NCI-H146 (cell line): ENCODE data around the gene VAV3.

Source experiments
- DNase-seq: peaks from one replicate; lab custom pipeline; 2025; lab: John Stamatoyannopoulos, UW

The VAV3 gene

DNA sequence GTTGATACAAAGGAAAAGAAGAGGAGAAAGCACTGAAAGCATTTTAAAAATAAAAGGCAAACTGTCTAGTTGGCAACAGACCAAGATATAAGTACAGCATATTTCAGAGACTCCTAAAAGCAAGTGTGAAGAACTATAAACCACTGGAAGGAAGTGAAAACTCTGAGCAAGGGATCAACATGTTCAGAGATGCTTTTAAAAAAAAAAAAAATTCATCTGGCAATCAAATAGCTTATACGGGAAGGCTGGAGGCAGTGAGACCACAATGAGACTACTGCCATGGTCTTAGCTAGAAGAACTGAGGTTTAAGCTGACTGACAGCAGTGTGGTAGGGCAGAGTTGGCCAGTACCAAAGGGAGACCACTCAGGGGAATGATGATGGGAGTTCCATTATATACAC lies 124.3 kb downstream of the VAV3 start:
- no peak for DNase-seq

DNA sequence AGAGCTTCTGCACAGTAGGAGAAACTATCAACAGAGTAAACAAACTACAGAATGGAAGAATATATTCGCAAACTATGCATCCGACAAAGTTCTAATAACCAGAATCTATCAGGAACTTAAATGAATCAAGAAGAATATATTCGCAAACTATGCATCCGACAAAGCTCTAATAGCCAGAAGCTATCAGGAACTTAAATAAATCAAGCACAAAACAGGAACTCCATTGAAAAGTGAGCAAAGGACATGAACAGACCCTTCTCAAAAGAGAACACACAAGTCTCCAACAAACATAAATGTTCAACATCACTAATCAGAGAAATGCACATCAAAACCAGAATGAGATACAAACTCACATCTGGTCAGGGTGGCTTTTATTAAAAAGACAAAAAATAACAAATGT lies 126.9 kb downstream of the VAV3 start:
- DNase-seq, result no peak

DNA sequence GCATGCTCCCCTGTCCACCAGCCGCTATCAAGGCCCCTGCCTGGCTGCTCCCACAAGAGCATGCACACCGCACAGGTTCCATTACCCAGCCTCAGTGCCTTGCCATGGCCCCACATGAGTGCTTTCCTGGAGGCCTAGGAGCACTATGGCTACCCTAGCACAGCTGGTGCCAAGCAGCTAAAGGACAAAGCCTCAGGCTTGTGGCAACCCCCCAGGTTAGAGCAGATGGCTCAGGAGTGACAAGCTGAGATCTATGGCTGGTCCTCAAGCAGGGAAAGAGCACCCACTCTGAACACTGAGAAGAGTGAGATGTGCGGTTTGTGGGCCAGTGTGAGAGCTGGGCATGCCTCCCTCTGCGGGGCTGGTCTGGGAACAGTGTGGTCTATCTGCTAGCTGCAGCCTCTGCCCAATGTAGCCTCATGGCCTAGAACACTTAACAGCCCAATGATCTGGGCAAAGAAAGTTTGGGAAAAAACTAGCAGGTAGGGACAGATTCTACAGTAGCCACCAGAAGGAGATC lies 129.8 kb downstream of the VAV3 start:
- DNase-seq, result no peak

DNA sequence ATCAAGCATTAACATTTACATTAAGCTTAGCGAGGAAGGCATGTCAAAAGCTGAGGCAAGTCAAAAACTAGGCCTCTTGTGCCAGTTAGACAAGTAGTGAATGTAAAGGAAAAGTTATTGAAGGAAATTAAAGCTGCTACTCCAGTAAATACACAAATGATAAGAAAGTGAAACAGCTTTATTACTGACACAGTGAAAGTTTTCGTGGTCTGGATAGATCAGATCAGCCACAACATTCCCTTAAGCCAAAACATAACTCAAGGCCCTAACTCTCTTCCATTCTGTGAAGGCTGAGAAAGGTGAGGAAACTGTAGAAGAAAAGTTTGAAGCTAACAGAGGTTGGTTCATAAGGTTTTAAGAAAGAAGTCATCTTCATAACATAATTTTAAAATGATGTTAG lies 131.9 kb downstream of the VAV3 start:
- no peak for DNase-seq

DNA sequence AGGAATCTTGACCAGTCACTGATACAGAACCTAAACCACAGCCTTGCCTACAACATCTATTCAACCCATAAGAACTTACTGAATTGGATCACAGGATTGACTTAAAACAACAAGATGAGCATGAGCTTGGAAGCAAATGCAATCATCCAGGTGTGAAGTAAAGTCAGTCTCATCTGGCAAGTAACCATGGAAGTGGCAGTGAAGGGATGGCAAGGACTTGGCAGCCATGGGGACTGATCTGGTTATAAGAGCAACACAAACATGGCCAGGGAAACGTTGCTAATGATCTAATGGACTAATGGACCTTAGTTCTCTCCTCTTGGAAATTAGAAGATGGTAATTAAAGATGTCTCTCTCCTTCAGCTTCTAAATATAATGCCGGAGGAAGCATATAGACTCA lies 133.1 kb downstream of the VAV3 start:
- no peak for DNase-seq

DNA sequence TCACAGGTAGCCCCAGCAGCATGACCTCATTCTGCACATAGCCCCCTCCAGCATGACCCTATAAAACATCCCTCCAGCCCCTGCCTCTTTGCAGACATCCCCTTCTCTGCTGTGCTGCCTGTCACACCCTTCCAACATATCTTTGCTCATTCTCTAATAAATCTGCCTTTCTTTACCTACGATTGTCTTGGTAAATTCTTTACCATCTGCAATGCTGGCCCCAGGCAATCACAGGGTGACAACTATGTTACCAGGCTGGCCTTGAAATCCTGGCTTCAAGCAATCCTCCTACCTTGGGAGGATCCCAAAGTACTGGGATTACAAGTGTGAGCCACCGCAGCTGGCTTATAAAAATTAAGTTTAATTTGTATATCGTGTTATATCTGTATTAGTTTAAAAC lies 134.5 kb downstream of the VAV3 start:
- DNase-seq, result no peak

DNA sequence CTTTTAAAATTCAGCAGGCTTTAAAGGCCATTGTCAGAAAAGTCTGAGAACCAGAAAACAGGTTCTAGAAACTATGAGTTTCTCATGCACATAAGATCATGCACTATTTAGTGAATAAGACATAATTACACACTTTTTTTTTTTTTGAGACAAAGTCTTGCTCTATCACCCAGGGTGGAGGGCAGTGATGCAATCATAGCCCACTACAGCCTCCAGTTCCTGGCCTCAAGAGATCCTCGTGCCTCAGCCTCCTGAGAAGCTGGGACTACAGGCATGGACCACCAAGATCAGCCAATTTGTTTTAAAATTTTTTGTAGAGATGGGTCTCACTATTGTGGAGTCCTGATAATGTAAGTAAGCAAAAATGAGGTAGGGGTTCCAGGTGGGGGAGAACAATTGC lies 134.9 kb downstream of the VAV3 start:
- DNase-seq, result no peak

DNA sequence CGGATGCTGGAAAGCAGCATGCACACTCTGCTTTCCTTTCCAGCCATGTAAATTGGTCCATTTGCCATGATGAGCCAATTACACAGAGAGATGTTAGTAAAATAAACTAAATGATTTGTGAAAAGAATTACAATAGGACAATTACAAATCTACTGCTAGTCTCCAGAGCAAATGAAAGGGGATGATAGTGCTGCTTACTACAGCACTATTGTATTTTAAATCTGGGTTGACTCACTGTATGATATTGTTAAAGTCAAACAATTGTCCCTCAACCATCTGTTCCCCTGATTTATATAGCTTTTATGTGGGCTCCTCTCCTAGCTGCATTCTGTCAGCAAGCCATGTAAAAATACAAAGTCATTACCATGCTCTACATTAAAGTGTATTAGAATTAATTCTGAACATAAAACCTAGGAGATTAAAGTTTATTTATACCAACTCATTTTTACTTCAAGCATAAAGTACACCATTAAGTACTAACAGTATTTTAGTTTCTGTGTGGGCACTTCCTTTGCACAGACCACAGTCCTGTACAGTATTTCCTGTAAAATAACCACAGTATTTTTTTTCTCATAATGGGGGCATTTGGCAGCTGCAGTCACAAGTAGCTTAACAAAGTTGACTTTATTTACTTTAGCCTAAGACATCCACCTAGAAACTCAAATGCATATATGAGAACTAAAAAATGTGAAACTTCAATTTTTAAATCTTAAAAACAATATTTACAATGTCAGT lies 135.8 kb downstream of the VAV3 start:
- no peak for DNase-seq

DNA sequence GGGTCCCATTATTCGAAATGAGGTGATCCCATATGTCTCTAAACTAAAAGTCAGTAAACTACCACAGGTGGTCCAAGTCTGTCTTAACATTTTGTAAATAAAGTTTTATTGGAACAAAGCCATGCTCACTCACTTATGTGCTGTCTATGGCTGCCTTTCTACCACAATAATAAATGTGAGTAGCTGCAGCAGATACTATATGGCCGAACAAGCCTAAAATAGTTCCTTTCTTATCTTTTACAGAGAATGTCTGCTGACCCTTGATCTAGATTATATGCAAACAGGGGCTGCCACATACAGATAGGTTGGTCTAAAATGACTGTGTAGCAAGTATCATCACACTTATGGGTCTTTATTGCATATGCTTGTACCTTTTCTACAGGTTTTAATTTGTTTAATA lies 140.0 kb downstream of the VAV3 start:
- DNase-seq, result no peak

DNA sequence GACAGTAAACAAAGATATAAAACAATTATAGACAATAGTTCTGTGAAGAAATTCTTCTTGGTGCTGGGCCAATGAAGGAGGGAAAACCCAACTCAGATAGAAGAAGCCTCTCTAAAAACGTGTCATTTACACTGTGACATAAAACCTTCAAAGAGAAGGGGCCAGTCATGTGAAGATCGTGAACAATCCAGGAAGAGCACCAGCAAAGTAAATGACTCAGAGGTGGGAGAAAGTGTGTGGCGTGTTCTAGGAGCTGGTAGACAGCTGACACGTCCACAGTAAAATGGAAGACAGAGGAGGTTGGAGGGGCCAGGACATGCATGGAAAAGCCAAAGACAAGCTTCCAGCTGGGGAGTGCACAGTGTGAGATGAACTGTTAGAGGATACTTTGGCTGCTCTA lies 143.6 kb downstream of the VAV3 start:
- DNase-seq, result no peak

DNA sequence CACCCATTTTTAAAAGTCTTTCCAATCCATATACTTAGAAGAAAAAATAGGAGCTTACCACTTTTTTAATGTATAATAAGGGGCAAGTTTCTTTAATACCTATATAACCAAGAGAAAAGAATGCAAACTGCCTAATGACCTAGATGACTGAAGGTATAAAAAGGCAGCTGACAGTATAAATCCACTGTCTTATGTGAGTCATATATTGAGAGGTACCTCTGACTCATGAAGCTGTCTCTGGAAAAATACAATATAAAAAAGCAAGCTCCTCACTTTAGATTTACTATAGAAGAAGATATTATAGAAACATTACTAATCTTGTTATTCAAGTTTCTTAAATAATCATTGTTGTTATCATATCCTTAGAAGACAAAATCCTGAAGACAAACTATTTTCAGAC lies 144.2 kb downstream of the VAV3 start:
- DNase-seq, result no peak

DNA sequence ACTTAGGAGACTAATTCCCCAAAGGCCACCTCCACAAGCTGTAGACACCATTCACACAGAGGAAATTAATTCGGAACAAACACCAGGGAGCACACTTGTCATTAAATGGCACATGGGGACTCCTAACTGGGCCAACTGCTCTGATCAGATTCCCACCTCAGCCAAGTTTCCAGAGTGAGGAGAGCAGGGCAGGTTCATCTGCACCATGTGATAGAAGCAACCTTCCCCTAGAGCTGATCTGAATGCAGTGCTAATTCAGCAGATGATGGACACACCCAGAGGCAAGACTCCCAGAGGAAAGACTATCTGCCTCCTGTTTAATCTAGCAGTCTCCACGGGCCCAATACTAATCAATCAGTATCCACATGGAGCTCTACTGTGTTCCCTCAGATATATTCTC lies 147.0 kb downstream of the VAV3 start:
- no peak for DNase-seq

DNA sequence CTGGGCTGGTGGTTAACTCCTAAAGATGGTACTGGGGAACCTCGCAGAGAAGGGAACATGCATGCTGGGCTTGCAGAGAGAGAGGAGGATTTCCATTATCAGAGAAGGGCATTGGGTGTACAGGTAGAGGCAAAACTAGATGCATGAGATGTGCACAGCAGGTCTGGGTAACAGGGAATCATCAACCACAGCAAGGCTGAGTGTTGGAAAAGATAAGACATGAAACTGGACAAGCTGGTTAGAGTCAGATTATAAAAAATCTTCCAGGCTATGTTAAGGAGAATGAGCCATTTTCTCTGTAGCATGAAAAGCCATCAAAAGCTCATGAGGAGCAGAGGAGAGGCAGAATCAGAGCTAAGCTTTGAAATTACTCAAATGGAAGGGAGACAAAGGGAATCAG lies 147.8 kb downstream of the VAV3 start:
- no peak for DNase-seq

DNA sequence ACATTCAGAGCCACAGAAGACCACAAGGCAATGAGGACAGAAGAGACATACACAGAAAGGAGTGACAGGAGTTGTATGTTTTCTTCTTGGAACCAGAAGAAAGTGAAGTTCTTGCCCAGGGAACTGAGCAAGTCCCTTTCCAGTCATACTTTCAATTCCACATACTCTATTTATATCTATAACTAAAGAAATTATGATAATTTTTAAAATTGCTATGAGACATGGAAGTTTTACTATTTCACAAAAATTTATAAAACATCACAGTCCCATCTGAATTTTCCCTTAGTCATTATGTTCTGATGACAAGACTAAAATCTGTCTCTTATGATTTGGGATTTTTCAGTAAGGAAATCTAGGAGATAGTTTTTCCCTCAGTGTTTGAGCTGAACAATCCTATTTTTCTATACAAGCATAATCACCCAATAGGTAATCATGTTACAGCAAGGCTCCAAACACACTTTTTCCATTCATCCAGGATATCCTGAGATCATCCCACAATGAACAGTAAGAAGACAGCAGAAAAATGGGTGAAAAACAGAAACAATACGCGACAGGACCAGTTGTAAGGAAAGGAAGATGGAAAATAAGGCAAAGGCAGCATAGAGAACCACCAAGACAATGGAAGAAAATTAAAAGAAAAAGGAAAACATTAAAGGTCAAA lies 154.6 kb downstream of the VAV3 start:
- no peak for DNase-seq

DNA sequence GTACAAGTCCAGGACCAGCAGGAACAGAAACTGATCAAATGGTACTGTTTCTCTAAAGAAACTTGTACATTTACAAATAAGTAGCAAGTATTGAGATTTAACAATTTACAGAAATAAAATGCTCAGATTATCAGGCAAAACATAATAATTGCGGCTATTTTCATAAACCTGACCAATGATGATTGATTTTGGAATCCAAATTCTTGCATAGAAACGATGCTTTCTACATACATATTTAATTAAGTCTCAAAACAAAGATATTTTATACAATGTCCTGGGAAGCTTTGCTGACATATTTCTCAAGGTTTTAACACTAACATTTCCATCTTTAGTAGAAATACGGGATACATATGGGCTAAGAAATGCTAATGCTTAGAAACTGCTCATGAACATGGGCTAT lies 157.1 kb downstream of the VAV3 start:
- no peak for DNase-seq

DNA sequence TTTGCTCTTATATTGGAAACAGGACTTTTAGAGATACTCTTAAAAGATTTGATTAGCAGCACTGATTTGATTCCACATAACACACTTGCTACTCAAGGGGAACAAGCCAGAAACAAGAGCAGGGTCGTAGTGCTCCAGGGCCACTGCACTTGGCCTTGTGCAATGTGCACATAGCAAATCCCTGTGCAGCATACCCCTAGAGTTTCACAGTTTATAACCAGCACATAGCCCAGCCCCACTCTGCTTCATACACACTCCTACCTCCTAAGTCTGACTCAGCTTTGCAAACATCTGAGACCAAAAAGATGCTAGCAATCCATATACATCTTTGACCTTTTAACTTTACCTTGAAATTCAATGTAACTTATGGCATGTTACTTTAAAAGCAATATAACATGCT lies 157.6 kb downstream of the VAV3 start:
- DNase-seq, result no peak

DNA sequence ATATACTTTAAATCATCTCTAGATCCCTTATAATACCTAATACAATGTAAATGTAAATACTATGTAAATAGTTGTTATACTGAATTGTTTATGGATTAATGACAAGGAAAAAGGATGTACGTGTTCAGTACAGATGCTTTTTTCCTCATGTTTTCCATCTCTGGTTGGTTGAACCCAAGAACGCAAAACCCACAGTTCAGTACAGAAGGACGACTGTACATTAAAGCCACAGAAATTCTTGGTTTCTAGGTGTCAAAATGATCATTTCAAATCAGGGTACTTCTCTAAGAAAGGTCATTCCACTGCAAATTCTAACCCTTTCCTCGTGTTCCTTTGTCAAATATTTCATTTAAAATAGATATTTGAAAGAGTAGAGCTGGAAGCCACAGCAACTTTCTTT lies 158.1 kb downstream of the VAV3 start:
- DNase-seq, result no peak

DNA sequence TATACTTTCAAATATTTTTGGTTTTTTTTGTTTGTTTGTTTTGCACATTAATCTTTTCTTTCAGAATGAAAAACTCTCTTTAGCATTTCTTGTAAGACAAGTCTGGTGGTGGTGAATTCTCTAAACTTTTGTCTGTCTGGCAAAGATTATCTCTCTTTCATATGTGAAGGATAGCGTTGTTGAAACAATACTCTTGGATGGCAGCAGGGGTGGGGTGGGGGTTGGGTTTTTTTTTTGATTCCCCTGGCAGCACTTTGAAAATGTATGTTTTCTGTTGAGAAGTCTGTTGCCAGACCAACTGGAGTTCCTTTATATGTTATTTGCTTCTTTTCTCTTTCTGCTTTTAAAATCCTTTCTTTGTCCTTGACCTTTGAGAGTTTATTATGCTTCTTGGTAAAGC lies 160.2 kb downstream of the VAV3 start:
- DNase-seq, result no peak

DNA sequence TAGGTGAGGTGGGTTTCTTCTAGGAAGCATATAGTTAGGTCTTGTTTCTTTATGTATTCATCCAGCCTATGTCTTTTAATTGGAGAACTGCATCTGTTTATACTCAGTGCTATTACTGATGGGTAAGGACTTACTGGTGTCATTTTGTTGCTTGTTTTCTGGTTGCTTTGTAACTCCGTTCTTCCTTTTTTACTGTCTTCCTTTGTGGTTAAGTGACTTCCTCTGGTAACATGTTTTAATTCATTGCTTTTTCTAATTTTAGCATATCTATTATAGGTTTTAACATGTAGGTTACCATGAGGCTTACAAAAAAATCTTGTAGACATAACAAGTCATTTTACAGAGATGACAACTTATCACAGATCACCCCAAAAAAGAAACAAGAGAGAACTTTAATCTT lies 160.8 kb downstream of the VAV3 start:
- no peak for DNase-seq

DNA sequence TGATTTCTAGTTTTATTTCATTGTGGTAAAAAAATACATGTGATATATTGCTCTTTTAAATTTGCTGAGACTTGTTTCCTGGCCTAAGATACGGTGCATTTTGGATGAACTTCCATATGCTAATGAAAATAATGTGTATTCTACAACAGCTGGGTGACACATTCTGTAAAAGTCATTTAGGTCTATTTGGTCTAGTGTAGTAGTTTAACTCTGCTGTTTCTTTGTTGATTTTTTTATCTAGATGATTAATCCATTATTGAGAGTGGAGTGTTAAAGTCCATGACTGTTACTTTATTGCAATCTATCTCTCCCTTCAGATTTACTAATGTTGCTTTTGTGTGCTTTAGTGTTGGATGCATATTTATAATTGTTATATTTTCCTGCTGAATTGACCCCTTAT lies 161.4 kb downstream of the VAV3 start:
- no peak for DNase-seq

DNA sequence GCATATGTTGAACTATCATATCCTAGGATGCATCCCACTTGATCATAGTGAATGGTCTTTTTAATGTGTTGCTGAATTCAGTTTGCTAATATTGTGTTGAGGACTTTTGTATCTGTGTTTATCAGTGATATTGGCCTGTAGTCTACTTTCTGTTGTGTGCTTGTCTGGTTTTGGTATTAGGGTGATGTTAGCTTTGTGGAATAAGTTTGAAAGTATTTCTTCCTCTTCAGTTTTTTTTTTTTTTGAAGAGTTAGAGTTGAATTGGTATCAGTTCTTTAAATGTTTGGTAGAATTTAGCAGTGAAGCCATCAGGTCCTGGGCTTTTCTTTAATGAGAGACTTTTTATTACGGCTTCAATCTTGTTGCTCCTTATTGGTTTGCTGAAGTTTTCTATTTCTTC lies 162.3 kb downstream of the VAV3 start:
- no peak for DNase-seq

DNA sequence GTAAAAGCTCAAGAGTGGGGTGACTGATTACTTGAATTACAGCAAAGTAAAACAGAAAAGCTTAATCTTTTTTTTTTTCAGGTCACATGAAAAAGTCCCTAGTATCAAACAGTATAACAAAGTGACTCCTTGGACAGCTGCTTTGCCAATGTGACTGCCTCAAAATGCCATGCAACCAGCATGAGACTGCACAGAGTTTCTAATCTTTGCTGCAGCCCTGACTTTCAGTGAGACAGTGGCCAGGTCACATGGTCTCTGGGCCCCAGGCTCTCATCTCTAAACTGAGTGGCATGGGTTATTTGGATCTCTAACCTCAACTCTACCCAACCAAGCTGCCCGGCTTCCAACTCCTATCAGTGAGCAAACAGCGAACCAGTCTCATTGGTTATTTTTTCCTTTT lies 169.0 kb downstream of the VAV3 start:
- DNase-seq, result no peak

DNA sequence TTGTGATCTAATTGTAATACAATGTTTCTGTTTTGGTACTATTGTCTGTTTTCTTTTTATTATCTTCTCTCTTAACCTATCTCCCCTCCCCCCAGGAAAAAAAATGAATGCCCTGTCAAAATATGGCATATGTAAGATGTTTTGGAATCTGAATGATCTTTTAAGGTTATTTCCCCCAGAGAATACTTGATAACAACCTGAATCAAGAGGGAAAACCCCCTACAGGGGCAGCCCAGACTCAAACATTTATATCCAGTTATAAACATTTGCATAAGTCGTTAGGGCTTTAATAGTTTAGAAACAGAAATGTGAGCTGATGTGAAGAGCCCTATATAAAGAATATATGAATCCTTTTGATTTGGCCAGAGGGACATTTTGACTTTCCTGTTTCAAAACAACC lies 169.5 kb downstream of the VAV3 start:
- DNase-seq, result no peak

DNA sequence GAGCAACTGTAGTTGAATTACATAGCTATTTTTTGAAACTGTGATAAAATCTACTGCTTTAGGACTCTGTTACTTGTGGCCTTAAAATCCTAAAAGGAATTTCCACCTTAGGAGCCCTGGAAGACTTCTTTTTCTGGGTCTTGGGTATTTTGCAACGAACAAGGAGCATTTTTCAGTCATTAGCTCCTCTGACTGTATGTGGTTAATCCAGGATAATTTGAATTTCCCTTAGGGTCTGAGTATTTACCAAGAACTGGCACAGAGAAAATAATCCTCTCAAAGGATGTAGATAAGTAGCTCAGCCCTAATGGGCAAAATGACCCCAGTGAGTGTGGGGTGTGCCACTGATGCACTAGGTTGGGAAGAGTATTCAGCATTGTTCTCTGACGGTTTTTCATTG lies 170.4 kb downstream of the VAV3 start:
- no peak for DNase-seq
